VCaP (cell line): ENCODE data around the gene WDR19.

ENCODE experiments used
- H3K27ac ChIP-seq: fragments of 450-650 bp; 2 replicates; pipeline ENCODE4 v1.5.1; 2017
- CTCF ChIP-seq: fragments of 450-650 bp; conservative IDR thresholded peaks from 2 replicates; pipeline ENCODE4 v1.5.1; 2017; ENCODE audit warnings: mild to moderate bottlenecking, moderate library complexity

The WDR19 gene

GRCh38 chr4:39331191-39331590 is 148.9 kb downstream of the WDR19 start:
- H3K27ac ChIP-seq, result no peak overlapping the region
- TF ChIP-seq CTCF, result no peak
